Measurements from ENCODE around the gene EGLN1.

- no peak for TF ChIP-seq CTCF (IDR thresholded peaks at IDR 0.05)
- no peak for TF ChIP-seq MAFK (IDR thresholded peaks at IDR 0.05; ENCODE audit: partially characterized antibody)
- no peak for TF ChIP-seq KDM1A (IDR thresholded peaks at IDR 0.05; ENCODE audit: low read depth)
- TF ChIP-seq EP300 (IDR thresholded peaks at IDR 0.05), result no peak
- TF ChIP-seq NR3C1 (IDR thresholded peaks at IDR 0.05), result no peak
- no peak for TF ChIP-seq RFX5 (IDR thresholded peaks at IDR 0.05)
- no peak for TF ChIP-seq POLR2A (IDR thresholded peaks at IDR 0.05; ENCODE audit: low read length)
- TF ChIP-seq JUN (IDR thresholded peaks at IDR 0.05), result no peak
- TF ChIP-seq, protein P1, sequence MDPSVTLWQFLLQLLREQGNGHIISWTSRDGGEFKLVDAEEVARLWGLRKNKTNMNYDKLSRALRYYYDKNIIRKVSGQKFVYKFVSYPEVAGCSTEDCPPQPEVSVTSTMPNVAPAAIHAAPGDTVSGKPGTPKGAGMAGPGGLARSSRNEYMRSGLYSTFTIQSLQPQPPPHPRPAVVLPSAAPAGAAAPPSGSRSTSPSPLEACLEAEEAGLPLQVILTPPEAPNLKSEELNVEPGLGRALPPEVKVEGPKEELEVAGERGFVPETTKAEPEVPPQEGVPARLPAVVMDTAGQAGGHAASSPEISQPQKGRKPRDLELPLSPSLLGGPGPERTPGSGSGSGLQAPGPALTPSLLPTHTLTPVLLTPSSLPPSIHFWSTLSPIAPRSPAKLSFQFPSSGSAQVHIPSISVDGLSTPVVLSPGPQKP (IDR thresholded peaks at IDR 0.05; ENCODE audit: low read depth, low read length), result no peak
- TF ChIP-seq PHF8 (IDR thresholded peaks at IDR 0.05; ENCODE audit: borderline replicate concordance, low read depth), result no peak
- TF ChIP-seq, protein P2, sequence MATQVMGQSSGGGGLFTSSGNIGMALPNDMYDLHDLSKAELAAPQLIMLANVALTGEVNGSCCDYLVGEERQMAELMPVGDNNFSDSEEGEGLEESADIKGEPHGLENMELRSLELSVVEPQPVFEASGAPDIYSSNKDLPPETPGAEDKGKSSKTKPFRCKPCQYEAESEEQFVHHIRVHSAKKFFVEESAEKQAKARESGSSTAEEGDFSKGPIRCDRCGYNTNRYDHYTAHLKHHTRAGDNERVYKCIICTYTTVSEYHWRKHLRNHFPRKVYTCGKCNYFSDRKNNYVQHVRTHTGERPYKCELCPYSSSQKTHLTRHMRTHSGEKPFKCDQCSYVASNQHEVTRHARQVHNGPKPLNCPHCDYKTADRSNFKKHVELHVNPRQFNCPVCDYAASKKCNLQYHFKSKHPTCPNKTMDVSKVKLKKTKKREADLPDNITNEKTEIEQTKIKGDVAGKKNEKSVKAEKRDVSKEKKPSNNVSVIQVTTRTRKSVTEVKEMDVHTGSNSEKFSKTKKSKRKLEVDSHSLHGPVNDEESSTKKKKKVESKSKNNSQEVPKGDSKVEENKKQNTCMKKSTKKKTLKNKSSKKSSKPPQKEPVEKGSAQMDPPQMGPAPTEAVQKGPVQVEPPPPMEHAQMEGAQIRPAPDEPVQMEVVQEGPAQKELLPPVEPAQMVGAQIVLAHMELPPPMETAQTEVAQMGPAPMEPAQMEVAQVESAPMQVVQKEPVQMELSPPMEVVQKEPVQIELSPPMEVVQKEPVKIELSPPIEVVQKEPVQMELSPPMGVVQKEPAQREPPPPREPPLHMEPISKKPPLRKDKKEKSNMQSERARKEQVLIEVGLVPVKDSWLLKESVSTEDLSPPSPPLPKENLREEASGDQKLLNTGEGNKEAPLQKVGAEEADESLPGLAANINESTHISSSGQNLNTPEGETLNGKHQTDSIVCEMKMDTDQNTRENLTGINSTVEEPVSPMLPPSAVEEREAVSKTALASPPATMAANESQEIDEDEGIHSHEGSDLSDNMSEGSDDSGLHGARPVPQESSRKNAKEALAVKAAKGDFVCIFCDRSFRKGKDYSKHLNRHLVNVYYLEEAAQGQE (IDR thresholded peaks at IDR 0.05), result no peak
- no peak for TF ChIP-seq SREBF2 (IDR thresholded peaks at IDR 0.05)
- no peak for TF ChIP-seq HDAC2 (IDR thresholded peaks at IDR 0.05)
- TF ChIP-seq CBX8 (IDR thresholded peaks at IDR 0.05), result no peak
Observed at GRCh38 chr1:231322880-231323530, 99.1 kb downstream of the EGLN1 start.

Data from A549 (cell line).